LNCaP clone FGC (cell line): Measurements from ENCODE around the gene POTEF.
"Not testable (repeated sequence)": the region's sequence is repeated elsewhere in the genome, so short reads cannot be mapped to it uniquely, and the experiment has no call there.

Experiments used
- DNase-seq: peaks from one replicate; pipeline ENCODE4 v3.0.0-alpha.2; 2011; ENCODE audit warnings: low read depth
- H3K4me3 ChIP-seq: 2 replicates; pipeline ENCODE4 v1.5.1; 2011; ENCODE audit warnings: mild to moderate bottlenecking, low read depth, low read length, control low read depth
- CTCF ChIP-seq: IDR thresholded peaks from 2 replicates; pipeline ENCODE4 v1.5.1; 2012; ENCODE audit warnings: mild to moderate bottlenecking; ENCODE audit not compliant: control insufficient read depth, insufficient read depth; ENCODE audit errors: extremely low read depth

The POTEF gene

GRCh38 chr2:130158631-130159030 lies 29.6 kb upstream of the POTEF start:
- H3K4me3 ChIP-seq = no peak overlapping the region
- DNase-seq = no peak
- no peak for TF ChIP-seq CTCF

GRCh38 chr2:130157825-130158514 lies 28.9 kb upstream of the POTEF start:
- H3K4me3 ChIP-seq, DNase-seq: not testable (repeated sequence)

- H3K4me3 ChIP-seq, DNase-seq: not testable (repeated sequence)
These were observed 28.3 kb upstream of the POTEF start for GRCh38 chr2:130157354-130157753.

GRCh38 chr2:130156624-130157004 lies 27.6 kb upstream of the POTEF start:
- no peak for DNase-seq
- H3K4me3 ChIP-seq = no peak overlapping the region
- TF ChIP-seq CTCF = no peak

- H3K4me3 ChIP-seq = not testable (repeated sequence)
- DNase-seq = peak; percentile 72
- TF ChIP-seq CTCF = peak; percentile 66
These were observed 27.1 kb upstream of the POTEF start for GRCh38 chr2:130155956-130156623.

GRCh38 chr2:130154773-130155765 lies 26.0 kb upstream of the POTEF start:
- DNase-seq = no peak
- no peak overlapping the region for H3K4me3 ChIP-seq
- no peak for TF ChIP-seq CTCF

GRCh38 chr2:130154423-130154770 lies 25.4 kb upstream of the POTEF start:
- not testable (repeated sequence) for H3K4me3 ChIP-seq, DNase-seq

- not testable (repeated sequence) for DNase-seq, H3K4me3 ChIP-seq
These were observed 24.9 kb upstream of the POTEF start for GRCh38 chr2:130153721-130154422.
